Measurements from ENCODE around the gene STAT3. TPM values are rescaled to one million over a fixed set of nuclear protein-coding genes. Genes with fewer than 3 reads are reported as not detected.
A peak's percentile ranks its signal among the peaks of the same experiment; 100 is the strongest.
"Not testable (repeated sequence)": the region's sequence is repeated elsewhere in the genome, so short reads cannot be mapped to it uniquely, and the experiment has no call there.

The STAT3 gene
- polyA plus RNA-seq, 10 donors, result 40.2 to 62.7 (median 49.9) TPM

- peak in 1 of 3 donors; percentile 51 for DNase-seq
Observed at GRCh38 chr17:42411361-42411760, 23.1 kb upstream of the STAT3 start.

DNA sequence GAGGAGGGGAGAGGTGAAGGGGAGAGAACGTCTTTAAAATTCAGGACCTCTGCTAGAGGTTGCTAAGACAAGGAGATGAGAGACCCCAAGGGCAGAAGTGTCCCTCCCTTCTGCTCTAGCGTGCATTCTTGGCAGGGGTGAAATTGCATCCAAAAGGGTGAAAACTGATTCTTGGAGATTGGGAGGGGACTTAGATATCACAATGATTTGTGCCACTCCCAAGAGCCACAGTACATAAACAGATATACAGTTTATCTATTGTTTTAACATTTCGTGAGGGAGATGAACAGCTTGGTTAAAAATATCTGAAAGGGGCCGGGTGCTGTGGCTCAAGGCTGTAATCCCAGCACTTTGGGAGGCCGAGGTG, 22.1 kb upstream of the STAT3 start:
- DNase-seq, result no peak

DNA sequence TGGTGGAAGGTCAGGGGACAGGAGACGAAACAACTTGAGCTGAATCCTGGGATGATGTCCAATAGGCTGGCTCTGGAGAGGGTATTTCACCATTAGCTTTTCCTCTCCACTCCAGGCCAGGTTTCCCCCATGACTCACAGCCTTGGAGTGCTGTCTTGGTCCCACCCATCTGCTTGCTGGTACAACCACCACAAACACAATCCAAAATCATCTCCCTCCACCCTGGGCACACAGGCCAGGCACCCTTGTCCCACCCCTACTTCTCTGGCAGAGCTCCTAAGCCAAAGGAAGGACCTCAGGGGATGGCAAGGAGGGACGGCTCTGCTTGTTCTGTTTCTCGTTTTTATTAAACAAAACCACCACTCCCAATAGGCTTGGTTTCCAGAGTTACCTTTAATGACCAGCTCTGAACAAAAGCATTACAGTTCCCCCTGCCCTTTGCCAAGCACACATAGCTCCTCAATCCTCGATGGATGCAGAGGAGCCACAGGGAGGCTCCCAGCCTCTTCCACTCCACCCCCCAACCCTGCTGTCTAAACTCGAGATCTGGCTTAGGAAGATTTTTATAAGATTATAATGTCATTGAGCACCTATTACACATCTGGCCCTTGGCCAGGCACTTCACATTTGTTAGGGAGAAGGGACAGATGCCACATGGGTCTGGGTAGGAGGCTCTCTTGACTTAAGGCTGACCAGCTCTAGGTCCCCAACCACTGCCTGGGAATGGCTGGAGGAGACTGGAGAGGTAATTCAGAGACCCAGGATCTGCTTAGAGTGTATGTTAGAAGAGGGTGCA, 21.5 kb upstream of the STAT3 start:
- peak in 1 of 3 donors; percentile 56 for DNase-seq

DNA sequence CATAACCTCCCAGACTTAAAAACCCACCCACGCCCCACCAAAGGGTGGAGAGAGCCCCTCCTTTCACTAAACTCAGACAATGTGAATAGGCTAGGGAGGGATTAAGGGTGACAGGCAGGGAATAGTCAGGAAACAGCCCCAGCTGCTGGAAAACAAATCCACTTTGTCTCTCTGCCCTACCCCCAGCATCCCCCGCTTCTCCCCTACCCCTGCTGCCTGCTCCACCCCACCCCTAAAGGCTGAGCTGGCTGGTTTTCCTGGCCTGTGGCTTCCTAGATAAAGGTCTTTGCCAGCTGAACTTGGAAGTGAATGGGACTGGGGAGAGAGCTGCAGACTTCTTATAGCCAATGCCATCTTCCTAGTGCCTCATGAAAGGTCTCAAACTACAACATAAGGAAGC, 19.8 kb upstream of the STAT3 start:
- DNase-seq, result peak in 1 of 3 donors; percentile 72

DNA sequence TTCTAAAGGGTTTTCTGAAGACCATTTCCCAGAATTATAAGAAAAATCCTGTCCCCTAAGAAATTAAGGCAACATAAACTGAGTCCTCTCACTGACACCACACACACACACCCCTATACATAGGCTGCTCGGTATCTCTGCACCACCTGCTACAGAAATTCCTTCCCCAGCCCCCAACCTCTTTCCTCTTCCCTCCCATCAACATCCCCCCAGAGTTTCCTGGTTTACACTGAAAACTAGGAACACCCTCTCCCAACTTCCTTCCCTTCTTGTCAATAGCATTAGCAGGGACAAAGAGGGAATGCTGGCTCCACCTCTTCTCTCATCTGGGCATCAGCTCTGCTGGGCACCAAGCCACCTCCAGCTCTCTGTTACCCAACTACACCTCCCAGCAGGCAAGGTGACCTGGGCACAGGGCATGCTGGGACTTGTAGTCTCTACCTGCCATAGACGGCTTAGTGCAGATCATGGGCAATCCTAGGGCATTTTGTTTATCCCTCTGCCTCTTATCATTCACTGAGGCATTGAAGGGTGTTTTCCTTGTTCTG, 19.1 kb upstream of the STAT3 start:
- peak in 1 of 3 donors; percentile 83 for DNase-seq

GRCh38 chr17:42406615-42407288, 18.5 kb upstream of the STAT3 start:
- DNase-seq, result peak in 1 of 3 donors; percentile 70

DNA sequence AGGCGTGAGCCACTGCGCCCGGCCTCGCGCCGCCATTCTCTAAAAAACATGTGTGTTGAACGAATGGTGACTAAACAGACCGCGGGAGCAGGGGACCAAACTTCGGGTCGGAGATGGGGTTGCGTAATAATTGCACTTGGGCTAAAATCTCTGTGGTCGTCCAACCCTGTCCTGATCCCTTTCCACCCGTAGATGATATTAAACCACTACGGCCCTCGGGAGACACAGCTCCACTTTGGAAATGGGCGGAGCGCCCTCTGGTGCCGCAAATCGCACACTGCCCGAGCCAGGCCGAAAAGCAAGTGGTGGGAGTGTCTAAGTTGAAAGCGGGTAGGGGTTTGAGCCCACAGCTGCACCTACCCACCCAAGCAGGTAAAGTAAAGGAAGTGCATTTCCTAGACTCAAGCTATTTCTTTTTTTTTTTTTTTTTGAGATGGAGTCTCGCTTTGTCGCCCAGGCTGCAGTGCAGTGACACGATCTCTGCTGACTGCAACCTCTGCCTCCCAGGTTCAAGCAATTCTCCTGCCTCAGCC, 17.8 kb upstream of the STAT3 start:
- DNase-seq, result peak in 2 of 3 donors; percentile 75 to 79

DNA sequence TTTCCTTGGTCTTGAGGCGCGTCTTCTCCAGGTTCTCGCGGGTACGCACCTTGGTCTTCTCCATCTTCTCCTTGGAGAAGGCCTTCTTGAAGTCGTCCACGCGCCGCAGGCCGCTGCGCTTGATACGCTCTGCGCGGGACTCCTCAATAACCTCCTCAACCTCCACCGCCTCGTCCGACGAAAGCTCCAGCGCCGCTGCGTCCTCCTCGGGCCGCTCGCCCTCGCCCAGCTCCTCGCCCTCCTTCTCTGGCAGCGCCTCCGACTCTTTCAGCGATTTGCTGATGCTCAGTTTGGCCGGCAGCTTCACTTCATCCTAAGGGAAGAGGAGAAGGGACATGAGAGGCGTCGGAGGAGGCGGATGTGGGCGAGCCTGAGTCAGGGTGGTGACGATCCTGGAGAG, 16.8 kb upstream of the STAT3 start:
- no peak for DNase-seq

GRCh38 chr17:42404326-42405055, 16.2 kb upstream of the STAT3 start:
- no peak for DNase-seq

DNA sequence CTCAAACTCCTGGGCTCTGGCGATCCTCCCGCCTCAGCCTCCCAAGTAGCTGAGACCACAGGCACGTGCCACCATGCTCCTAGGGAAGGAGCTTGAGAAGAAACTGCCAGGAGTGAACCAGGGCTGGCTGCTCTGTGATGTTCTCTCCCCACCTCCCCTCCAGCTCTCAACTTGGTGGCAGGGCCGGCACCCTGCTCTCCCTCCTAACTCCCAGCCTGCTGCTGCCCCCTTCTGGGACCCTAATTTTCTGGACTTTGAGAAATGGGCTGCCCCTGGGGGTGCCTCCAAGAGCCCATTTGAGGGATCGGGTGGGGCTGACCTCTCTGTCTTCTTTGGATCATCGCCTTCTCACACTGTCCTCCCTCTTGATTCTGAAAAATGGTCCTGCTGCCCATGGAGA, 14.9 kb upstream of the STAT3 start:
- DNase-seq, result no peak

GRCh38 chr17:42402117-42402516, 13.9 kb upstream of the STAT3 start:
- no peak for DNase-seq

GRCh38 chr17:42400844-42401375, 12.7 kb upstream of the STAT3 start:
- DNase-seq, result not testable (repeated sequence)

DNA sequence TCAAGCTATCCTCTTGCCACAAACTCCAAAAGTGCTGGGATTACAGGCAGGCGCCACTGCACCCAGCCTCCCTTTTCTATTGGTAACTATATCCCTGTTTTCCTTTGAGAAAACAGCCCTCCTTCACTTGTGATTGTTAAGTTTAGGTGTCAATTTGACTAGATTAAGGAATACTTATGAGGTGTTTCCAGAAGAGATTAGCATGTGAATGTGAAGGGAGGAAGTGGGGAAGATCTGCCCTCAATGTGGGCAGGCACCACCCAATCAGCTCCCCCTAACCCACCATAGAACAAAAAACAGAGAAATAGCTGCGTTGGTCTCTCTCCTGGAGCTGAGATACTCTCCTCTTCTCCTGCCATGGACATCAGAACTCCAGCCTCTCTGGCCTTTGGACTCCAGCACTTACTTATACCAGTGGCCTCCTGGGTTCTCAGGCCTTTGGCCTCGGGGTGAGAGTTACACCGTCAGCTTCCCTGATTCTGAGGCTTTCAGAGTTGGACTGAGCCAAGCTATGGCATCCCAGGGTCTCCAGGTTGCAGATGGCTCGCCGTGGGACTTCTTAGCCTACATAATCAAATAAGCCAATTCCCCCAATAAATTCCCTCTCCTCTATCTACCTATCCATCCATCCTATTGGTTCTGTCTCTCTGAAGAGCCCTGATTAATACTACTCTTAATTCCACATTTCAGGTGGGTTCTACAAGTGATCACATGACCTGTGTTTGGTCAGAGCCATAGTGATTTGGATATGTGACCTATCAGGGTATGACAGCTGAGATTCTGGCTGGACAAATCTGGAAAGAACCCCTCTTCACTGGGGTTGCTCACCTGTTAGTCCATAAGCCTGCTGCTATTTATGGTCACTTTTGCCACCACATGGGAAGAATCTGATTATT, 12.0 kb upstream of the STAT3 start:
- DNase-seq, result no peak

DNA sequence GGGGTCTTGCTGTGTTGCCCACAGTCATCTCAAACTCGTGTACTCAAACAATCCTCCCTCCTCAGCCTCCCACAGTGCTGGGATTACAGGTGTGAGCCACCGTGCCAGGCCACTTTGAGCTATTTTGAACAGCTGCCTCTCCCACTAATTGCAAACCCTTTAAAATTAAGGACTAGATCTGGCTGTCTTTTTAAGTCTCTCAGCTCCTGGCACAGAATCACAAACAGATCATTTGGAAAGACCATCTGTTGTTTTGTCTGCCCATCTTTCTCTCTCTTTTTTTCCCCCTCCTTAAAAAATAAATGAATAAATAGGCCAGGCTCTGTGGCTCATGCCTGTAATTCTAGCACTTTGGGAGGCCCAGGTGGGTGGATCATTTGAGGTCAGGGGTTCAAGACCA, 10.9 kb upstream of the STAT3 start:
- no peak for DNase-seq

DNA sequence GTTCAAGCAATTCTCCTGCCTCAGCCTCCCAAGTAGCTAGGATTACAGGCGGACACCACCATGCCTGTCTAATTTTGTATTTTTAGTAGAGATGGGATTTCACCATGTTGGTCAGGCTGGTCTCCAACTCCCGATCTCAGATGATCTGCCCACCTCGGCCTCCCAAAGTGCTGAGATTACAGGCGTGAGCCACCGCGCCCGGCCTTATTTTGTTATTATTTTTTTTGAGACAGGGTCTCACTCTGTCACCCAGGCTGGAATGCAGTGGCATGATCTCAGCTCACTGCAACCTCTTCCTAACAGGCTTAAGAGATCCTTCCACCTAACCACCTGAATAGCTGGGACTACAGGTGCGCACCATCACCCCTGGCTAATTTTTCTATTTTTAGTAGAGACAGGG, 7.4 kb upstream of the STAT3 start:
- not testable (repeated sequence) for DNase-seq

DNA sequence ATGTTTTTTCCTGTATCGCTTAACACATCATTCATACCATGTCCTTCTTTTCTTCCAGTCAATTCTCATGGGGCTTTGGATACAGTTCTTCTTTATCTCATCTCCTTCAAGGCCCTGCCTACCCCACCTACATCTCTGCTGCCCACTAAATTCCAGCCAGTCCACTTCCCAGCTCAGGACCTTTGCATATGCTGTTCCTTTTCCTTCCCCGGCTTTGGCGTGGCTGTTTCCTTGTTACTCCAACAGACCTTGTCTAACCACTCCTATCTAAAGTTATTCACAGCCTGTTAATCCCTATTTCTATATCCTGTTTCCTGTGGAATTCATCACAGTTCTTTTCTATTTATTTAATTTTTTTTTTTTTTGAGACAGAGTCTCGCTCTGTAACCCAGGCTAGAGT, 6.6 kb upstream of the STAT3 start:
- no peak for DNase-seq

GRCh38 chr17:42392692-42393415, 4.6 kb upstream of the STAT3 start:
- no peak for DNase-seq

DNA sequence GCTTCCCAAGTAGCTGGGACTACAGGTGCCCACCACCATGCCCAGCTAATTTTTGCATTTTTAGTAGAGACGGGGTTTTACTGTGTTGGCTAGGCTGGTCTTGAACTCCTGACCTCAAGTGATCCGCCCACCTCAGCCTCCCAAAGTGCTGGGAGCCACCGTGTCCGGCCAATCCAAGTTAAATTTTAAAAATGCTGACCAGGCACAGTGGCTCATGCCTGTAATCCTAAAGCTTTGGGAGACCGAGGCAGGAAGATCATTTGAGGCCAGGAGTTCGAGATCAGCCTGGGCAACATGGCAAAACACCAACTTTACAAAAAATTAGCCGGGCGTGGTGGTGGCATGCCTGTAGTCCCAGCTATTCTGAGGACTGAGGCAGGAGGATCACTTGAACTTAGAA, 3.2 kb upstream of the STAT3 start:
- not testable (repeated sequence) for DNase-seq

DNA sequence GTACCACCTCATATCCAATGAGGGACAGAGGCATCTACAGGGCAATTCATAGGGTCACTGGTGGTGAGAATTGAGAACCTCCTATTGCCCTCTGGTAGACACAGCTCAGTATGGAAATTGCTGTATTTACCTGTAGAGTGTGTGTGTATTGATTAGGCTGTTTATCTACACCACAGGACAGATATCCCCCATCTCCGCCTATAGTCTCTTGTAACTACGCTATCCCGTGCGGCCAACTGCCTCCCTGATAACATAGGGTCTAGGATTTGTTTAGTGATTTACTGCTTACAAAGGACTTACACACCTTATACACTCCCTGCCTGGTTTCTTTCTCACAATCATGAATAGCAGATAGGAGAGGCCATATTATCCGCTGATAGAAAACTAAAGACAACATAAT, 1.7 kb upstream of the STAT3 start:
- no peak for DNase-seq

DNA sequence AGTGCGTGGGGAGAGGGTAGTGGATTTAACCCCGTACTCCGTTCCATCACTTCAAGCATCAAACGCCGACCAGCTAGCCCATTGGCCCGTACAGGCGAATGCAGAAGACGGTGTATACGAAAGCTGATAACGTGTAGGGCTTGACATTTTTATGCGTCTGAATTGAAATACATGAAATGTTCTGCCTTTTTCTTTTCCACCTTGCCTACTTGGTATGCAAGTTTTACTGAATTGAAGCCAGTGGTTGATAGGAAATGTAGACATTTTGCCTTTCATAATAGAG, 834 bp upstream of the STAT3 start:
- no peak for DNase-seq

All from muscle of back (tissue), 11 donors.